Right kidney (tissue), 1 donor: ENCODE measurements around the gene PCID2.

Source experiments
- DNase-seq: peaks from one replicate; pipeline ENCODE4 v3.0.0-alpha.2; 2016

Gene PCID2

DNA sequence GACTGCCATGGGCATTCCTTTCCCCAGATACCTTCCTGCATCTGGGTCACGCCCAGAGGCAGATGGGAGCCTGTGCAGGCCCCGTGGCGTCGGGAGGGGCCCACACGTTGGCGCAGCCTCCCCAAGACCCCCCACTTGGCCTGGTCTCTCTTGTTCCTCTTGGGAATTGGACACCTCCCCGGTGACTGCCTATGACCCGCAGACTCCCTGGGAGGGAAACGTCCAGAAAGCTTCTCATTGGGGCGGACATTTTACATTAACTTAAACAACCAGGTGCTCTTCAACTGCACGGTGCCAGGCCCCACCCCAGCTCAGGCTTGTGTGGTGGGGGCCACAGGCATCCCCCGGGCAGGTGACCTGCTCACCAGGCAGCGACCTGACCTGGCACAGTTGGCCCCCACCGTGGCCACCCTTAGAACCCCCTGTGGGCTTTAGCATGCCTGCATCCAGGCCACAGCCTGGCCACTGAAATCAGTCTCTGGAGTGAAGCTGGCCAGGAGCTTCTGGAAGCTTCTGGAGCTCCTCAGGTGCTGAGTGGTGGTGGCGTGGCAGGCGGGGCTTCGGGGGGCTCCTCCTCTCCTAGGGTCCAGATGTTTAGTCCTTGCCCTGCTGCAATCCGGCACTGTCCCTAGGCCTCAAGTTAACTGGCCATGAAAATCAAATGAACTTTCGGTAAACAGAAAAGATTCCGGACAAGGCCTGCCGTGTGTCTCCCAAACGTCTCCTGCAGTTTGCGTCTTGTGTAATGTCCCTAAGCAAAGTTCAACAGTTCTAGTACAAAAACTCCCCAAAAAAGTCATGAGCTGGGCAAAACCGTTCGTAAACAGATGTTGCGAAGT lies 58.5 kb downstream of the PCID2 start:
- no peak for DNase-seq

- no peak for DNase-seq
These were observed 59.4 kb downstream of the PCID2 start for GRCh38 chr13:113148940-113149503.

GRCh38 chr13:113148407-113148806 lies 60.1 kb downstream of the PCID2 start:
- DNase-seq: no peak

- DNase-seq: no peak
These were observed 61.3 kb downstream of the PCID2 start for GRCh38 chr13:113147206-113147605.

- no peak for DNase-seq
These were observed 61.7 kb downstream of the PCID2 start for GRCh38 chr13:113146750-113147149.

- DNase-seq: no peak
These were observed 62.4 kb downstream of the PCID2 start for GRCh38 chr13:113145911-113146598.

DNA sequence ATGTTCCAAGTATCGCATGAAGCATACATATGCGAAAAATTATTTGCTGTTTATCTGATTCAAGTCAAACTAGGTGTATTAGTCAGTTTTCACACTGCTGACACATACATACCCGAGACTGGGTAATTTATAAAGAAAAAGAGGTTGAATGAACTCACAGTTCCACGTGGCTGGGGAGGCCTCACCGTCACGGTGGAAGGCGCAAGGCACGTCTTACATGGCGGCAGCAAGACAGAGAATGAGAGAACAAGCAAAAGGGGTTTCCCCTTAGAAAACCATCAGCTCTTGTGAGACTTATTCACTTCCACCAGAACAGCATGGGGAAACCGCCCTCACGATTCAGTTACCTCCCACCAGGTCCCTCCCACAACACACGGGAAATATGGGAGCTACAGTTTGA lies 63.0 kb downstream of the PCID2 start:
- DNase-seq: no peak

- DNase-seq: no peak
These were observed 64.2 kb downstream of the PCID2 start for GRCh38 chr13:113144255-113144629.

- DNase-seq: no peak
These were observed 64.8 kb downstream of the PCID2 start for GRCh38 chr13:113143466-113144254.

- no peak for DNase-seq
These were observed 65.6 kb downstream of the PCID2 start for GRCh38 chr13:113142876-113143275.

DNA sequence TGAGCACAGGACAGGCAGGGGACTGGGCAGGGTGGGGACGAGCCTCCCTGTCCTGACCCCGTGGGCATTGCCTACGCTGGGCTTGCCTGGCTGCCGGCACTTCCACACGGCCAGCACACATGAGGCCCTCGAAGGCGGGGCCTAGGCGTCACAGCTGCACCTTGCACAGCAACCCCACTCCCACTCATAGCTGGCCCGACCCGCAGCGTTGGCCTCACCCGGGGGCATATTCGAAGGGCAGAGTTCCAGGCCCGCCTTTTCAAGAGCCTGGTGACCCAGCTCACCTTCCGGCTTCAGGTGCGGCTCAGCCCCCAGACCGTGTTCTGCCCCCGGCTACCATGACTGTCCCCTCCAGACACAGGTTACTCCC lies 66.9 kb downstream of the PCID2 start:
- no peak for DNase-seq

DNA sequence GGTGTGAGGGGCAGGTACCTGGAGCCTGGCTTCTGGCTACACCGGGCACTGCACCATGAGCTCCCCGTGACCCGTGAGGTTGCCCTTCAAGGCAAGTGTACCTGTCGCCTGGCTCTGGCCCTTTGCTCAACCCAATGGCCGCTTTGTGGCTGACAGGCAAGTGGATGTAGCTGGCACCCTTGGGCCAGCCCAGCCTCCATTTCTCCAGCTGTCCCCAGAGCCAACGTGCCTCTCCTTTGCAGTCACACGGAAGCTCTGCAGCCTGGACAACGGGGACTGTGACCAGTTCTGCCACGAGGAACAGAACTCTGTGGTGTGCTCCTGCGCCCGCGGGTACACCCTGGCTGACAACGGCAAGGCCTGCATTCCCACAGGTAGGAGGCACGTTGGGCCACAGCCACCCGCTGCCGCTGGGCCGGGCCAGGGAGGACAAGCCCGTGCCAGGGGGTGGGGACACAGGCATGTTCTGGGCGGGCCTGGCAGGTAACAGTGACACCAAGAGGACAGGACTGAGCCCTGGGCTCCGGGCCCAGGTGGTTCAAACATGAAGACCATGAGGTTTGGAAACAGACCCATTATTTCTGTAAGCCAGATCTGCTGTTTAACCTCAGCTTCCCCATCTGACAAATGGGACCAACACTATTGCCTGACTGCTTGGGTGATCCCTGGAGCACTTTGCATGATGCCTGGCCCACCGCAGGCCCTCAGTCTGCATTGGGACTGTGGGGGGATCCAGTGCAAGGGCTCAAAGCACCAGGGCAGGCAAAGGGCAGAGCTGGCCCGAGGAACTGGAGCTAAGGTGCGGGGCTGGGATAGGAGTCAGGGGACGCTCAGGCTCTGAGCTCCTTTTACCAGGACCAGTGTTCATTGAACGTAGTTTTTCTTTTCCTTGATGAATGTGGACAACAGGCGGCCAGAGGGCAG lies 67.5 kb downstream of the PCID2 start:
- DNase-seq: no peak

GRCh38 chr13:113139577-113139976 lies 68.9 kb downstream of the PCID2 start:
- no peak for DNase-seq

GRCh38 chr13:113138792-113139551 lies 69.5 kb downstream of the PCID2 start:
- DNase-seq: no peak

GRCh38 chr13:113137691-113138298 lies 70.7 kb downstream of the PCID2 start:
- DNase-seq: no peak

- no peak for DNase-seq
These were observed 73.1 kb downstream of the PCID2 start for GRCh38 chr13:113135281-113135760.

- DNase-seq: peak; percentile 63
These were observed 78.3 kb downstream of the PCID2 start for GRCh38 chr13:113129921-113130750.

GRCh38 chr13:113129480-113129879 lies 79.0 kb downstream of the PCID2 start:
- no peak for DNase-seq
